HepG2 (cell line): ENCODE data around the gene DNAL4. TPM values are rescaled to one million over a fixed set of nuclear protein-coding genes. Genes with fewer than 3 reads are reported as not detected.

ENCODE experiments used
- ATAC-seq: fragments of 200-7000 bp; cut with Tn5 transposase; 3 replicates; pipeline ENCODE4 v1.9.1; 2020; ENCODE audit warnings: mild to moderate bottlenecking, moderate library complexity
- BruUV-seq: library from RNA; stranded (reverse); fragments of 400-500 nt; replicated peaks from 2 replicates; lab custom pipeline; 2021; lab: Mats Ljungman, UMichigan
- CTCF ChIA-PET: fragments of 300-600 bp; formaldehyde crosslinking; extraction: SDS; loops from one replicate; lab custom pipeline; 2021; ENCODE audit warnings: low total read pairs, inconsistent platforms, low intra/inter-chr PET ratio; lab: Yijun Ruan, JAX
- POLR2A ChIA-PET: fragments of 350-600 bp; sonication (Branson Sonifier 250); formaldehyde crosslinking; loops from one replicate; lab custom pipeline; 2020; ENCODE audit warnings: antibody characterized with exemption, inconsistent platforms; lab: Yijun Ruan, JAX
- DNase-seq: peaks from one replicate; pipeline ENCODE4 v3.0.0-alpha.2; 2015; ENCODE audit warnings: low spot score
- FAIRE-seq: peaks from 3 replicates; lab custom pipeline; 2011; peaks lifted over from hg19 to GRCh38; lab: Jason Lieb, UNC
- H2AFZ ChIP-seq: one replicate; pipeline ENCODE4 v1.6.1; 2011; ENCODE audit warnings: low read length, inconsistent platforms
- H3K27ac ChIP-seq: fragments of 300-600 bp; 3 replicates; pipeline ENCODE4 v1.8.0; 2011; ENCODE audit warnings: mixed run types, mild to moderate bottlenecking, mixed read lengths, low read length, inconsistent platforms; ENCODE audit not compliant: insufficient read depth; ENCODE audit errors: extremely low read length
- H3K27me3 ChIP-seq, 2 experiments: fragments of 200-600 bp in 1 of 2; 2 replicates in 1 of 2; 3 replicates in 1 of 2; pipeline versions ENCODE4 v1.6.0 to v1.8.0; 2011; ENCODE audit warnings: low read length in 2 of 2, mild to moderate bottlenecking in 2 of 2, moderate library complexity in 2 of 2, inconsistent platforms in 1 of 2; ENCODE audit not compliant: insufficient read depth in 2 of 2, control insufficient read depth in 1 of 2
- H3K36me3 ChIP-seq, 2 experiments: fragments of 200-600 bp in 1 of 2; replicated peaks in 1 of 2; 2 replicates in 1 of 2; 3 replicates in 1 of 2; pipeline versions ENCODE4 v1.5.1 to v1.8.0; 2011; ENCODE audit warnings: low read length in 2 of 2, inconsistent platforms in 1 of 2; ENCODE audit not compliant: insufficient read depth in 2 of 2, control insufficient read depth in 1 of 2
- H3K4me1 ChIP-seq: 2 replicates; pipeline ENCODE4 v1.5.1; 2012; ENCODE audit warnings: low read length, inconsistent platforms; ENCODE audit not compliant: insufficient read depth
- H3K4me2 ChIP-seq: 2 replicates; pipeline ENCODE4 v1.6.0; 2011; ENCODE audit warnings: low read depth, low read length, inconsistent platforms
- H3K4me3 ChIP-seq, 3 experiments: fragments of 200-600 bp in 1 of 3; sonication (generic), shearing (Covaris generic) in 1 of 3; replicated peaks in 1 of 3; 2 replicates each; pipeline ENCODE4 v1.5.1; 2011 to 2016; ENCODE audit warnings: low read length in 3 of 3, inconsistent platforms in 2 of 3, low read depth in 2 of 3, mild to moderate bottlenecking in 2 of 3, control low read depth in 1 of 3, mixed read lengths in 1 of 3; ENCODE audit not compliant: insufficient read depth in 1 of 3
- H3K79me2 ChIP-seq: one replicate; pipeline ENCODE4 v1.6.1; 2011; ENCODE audit warnings: low read length, inconsistent platforms; ENCODE audit not compliant: insufficient read depth
- H3K9ac ChIP-seq: 2 replicates; pipeline ENCODE4 v1.6.0; 2011; ENCODE audit warnings: mild to moderate bottlenecking, low read depth, low read length, inconsistent platforms; ENCODE audit not compliant: insufficient read depth
- H3K9me3 ChIP-seq: 2 replicates; pipeline ENCODE4 v1.5.1; 2012; ENCODE audit warnings: mild to moderate bottlenecking, low read length
- H4K20me1 ChIP-seq: 2 replicates; pipeline ENCODE4 v1.6.0; 2011; ENCODE audit warnings: inconsistent platforms, mild to moderate bottlenecking, low read length, moderate library complexity; ENCODE audit not compliant: insufficient read depth
- HNF1A ChIP-seq, 2 experiments: sonication (generic) in 1 of 2; formaldehyde crosslinking in 1 of 2; IDR thresholded peaks; 2 replicates each; pipeline versions ENCODE4 v1.4.0 to v1.6.1; 2016 to 2020; ENCODE audit warnings: borderline replicate concordance in 1 of 2, low read depth in 1 of 2, mild to moderate bottlenecking in 1 of 2, missing genetic modification reagents in 1 of 2
- ZNF124 ChIP-seq: sonication (generic); formaldehyde crosslinking; IDR thresholded peaks from 2 replicates; pipeline ENCODE4 v1.4.0; 2020; ENCODE audit warnings: missing genetic modification reagents
- ZNF761 ChIP-seq: sonication (generic); formaldehyde crosslinking; conservative IDR thresholded peaks from 2 replicates; pipeline ENCODE4 v1.4.0; 2020; ENCODE audit warnings: mild to moderate bottlenecking, missing genetic modification reagents
- WGBS: methylation state at CpG from one replicate; pipeline ENCODE4 v1.1.6; 2017; ENCODE audit warnings: low lambda C conversion rate; 5-methylcytosine and 5-hydroxymethylcytosine counted together
- in situ Hi-C: cut with HindIII; loops from 2 replicates; pipeline ENCODE4 v1.10.0; 2017; ENCODE audit warnings: low pct_unique_long_range_greater_than_20kb; ENCODE audit not compliant: extremely low pct_ligation_motif_present
- intact Hi-C: fragments of 100-400 bp; cut with micrococcal nuclease; formaldehyde crosslinking; loops from one replicate; pipeline ENCODE4 v1.10.0; 2022; ENCODE audit not compliant: unreplicated experiment
- polyA plus RNA-seq, 8 experiments: library from polyadenylated mRNA; depleted of rRNA in 3 of 8; stranded (reverse) in 7 of 8; unstranded in 1 of 8; fragments of >200 nt; fragmentation: Illumina TruSeq in 4 of 8; extraction: Trizol in 4 of 8; gene quantifications; 2 replicates each; pipeline versions ENCODE4 v1.2.1 to v1.2.3, GENCODE V29; 2011 to 2016; ENCODE audit warnings: low read depth in 4 of 8, missing spikeins in 1 of 8, mixed read lengths in 1 of 8; ENCODE audit not compliant: insufficient read depth in 1 of 8
- total RNA-seq, 5 experiments: library from RNA; depleted of rRNA; stranded (reverse); fragments of >200 nt; fragmentation: Illumina TruSeq; extraction: Trizol; gene quantifications; 2 replicates each; pipeline ENCODE4 v1.2.3, GENCODE V29; 2016; ENCODE audit warnings: low read depth in 1 of 5

The DNAL4 gene
- total and polyA plus RNA-seq, 2 of the 13 experiments (the other 11 are each of a cell fraction or from before 2014, with no cell fraction given) = 8.0 to 10.7 TPM

GRCh38 chr22:38839686-38840085, 45.7 kb upstream of the DNAL4 start:
- no TSS peak for BruUV-seq
- 92% methylated on average over 1 of the region's 1 CpG for WGBS

More at GRCh38 chr22:38839686-38840085, 45.7 kb upstream of the DNAL4 start:
- intact Hi-C loops (loop anchor here (10.0 kb wide), 1 partner anchor 75 kb away; no protein-coding TSS in a partner anchor), in situ Hi-C loops (no loop called here)
- Histone ChIP-seq H3K27me3 (no peaks in the 10 kb centered on the region), H4K20me1 (no peaks in the 10 kb centered on the region), H3K9me3 (no peaks in the 10 kb centered on the region), H3K4me1 (peaks cover 50% of the 10 kb centered on the region), H3K9ac (no peak overlapping the region), H3K4me2 (no peak overlapping the region), H2AFZ (no peak overlapping the region), H3K36me3 (no peaks in the 10 kb centered on the region), H3K79me2 (no peaks in the 10 kb centered on the region), H3K27ac (no peak overlapping the region), H3K4me3 (no peak overlapping the region)
- FAIRE-seq (no peak), DNase-seq (no peak), ATAC-seq (no peak)
- no peak for TF ChIP-seq ZNF124 (CRISPR knock-in tag)
- TF ChIP-seq ZNF761 = no peak
- TF ChIP-seq HNF1A (IDR thresholded peaks at IDR 0.05; ENCODE audit: low read depth) = no peak
- TF ChIP-seq HNF1A (CRISPR knock-in tag; IDR thresholded peaks at IDR 0.05; ENCODE audit: borderline replicate concordance) = no peak
- ChIA-PET CTCF (no interaction called here), POLR2A (interaction anchor here (0.7 kb wide), 1 partner anchor 14 kb away, joined by 3 read pairs; no protein-coding TSS in a partner anchor)
